Measurements from ENCODE around the gene CBFA2T3. TPM values are rescaled to one million over a fixed set of nuclear protein-coding genes. Genes with fewer than 3 reads are reported as not detected.

Gene CBFA2T3
- total RNA-seq, 1 experiment from 2014 or later: 2.9 TPM

GRCh38 chr16:88923450-88923849 lies 53.6 kb downstream of the CBFA2T3 start:
- no peaks in the 10 kb centered on the region for H3K9me3 Mint-ChIP-seq
- H3K79me2 ChIP-seq (ENCODE audit: insufficient read depth, low read length): no peaks in the 10 kb centered on the region
- no peaks in the 10 kb centered on the region for H3K23me2 ChIP-seq (ENCODE audit: insufficient read length, low read depth, low read length, poor library complexity, severe bottlenecking)
- no peak overlapping the region for H4K5ac ChIP-seq (ENCODE audit: insufficient read length, low read depth, low read length)
- H3K27me3 Mint-ChIP-seq (ENCODE audit: low read depth): no peaks in the 10 kb centered on the region; the same call in none of the 2 replicates
- H3K9me3 ChIP-seq (ENCODE audit: control insufficient read depth, low read depth, low read length): no peaks in the 10 kb centered on the region
- no peak overlapping the region for H3K56ac ChIP-seq (ENCODE audit: insufficient read length, low read depth, low read length)
- no peak overlapping the region for H3K27ac ChIP-seq (ENCODE audit: insufficient read length, low read depth, low read length)
- DNase-seq: no peak
- no peaks in the 10 kb centered on the region for H4K20me1 ChIP-seq (ENCODE audit: control insufficient read depth, insufficient read depth, insufficient read length)
- H3K4me1 ChIP-seq (ENCODE audit: insufficient read depth, low read length): no peaks in the 10 kb centered on the region; the same call in 1 of the 2 replicates
- TF ChIP-seq CTCF (conservative IDR thresholded peaks at IDR 0.05): no peak
- no peaks in the 10 kb centered on the region for H3K27me3 ChIP-seq (ENCODE audit: insufficient read depth, low read length)
- no peak overlapping the region for H3K14ac ChIP-seq (ENCODE audit: insufficient read depth, low read length)
- H3K79me1 ChIP-seq (ENCODE audit: insufficient read depth, low read depth, low read length, poor library complexity, severe bottlenecking): no peaks in the 10 kb centered on the region
- H3K4ac ChIP-seq (ENCODE audit: low read depth, low read length): no peak overlapping the region
- H3K23ac ChIP-seq (ENCODE audit: insufficient read length, low read depth, low read length): no peak overlapping the region
- H2BK12ac ChIP-seq (ENCODE audit: insufficient read length, low read depth, low read length): no peak overlapping the region
- H2AK5ac ChIP-seq (ENCODE audit: insufficient read length, low read length): no peak overlapping the region
- no peak overlapping the region for H2BK5ac ChIP-seq (ENCODE audit: insufficient read length, low read length)
- H3K27ac Mint-ChIP-seq: no peak overlapping the region
- no peak overlapping the region for H2AFZ ChIP-seq (ENCODE audit: low read length)
- H3K4me2 ChIP-seq (ENCODE audit: insufficient read depth, insufficient read length, low read length): no peak overlapping the region
- no peak overlapping the region for H3K9ac ChIP-seq (ENCODE audit: extremely low read depth, insufficient read length, low read length)
- H3K4me1 Mint-ChIP-seq: peaks cover 24 to 34% of the 10 kb centered on the region in 2 experiments
- no peak overlapping the region for H4K8ac ChIP-seq (replicated peaks; ENCODE audit: insufficient read length, low read depth, low read length)
- no peak overlapping the region for H3K18ac ChIP-seq (ENCODE audit: insufficient read length, low read depth, low read length)
- no peak overlapping the region for H2BK15ac ChIP-seq (ENCODE audit: low read depth, low read length)
- no peak overlapping the region for H3K4me3 Mint-ChIP-seq
- H3T11ph ChIP-seq (ENCODE audit: low read length): no peak overlapping the region
- H4K91ac ChIP-seq (ENCODE audit: insufficient read length, low read depth, low read length): no peak overlapping the region
- no peaks in the 10 kb centered on the region for H3K36me3 Mint-ChIP-seq (ENCODE audit: insufficient read depth in 1 of 3, low read depth in 3 of 3)
- no peak overlapping the region for H2BK120ac ChIP-seq (ENCODE audit: low read depth, low read length, poor library complexity, severe bottlenecking)
- no CpG with 5 or more reads among the region's 17 CpGs for WGBS (ENCODE audit: extremely low coverage, insufficient read length, low lambda C conversion rate)
- no peak overlapping the region for H2BK20ac ChIP-seq (ENCODE audit: low read depth, low read length, poor library complexity, severe bottlenecking)

All from H9 (cell line).